ENCODE results near the gene ACSL3. TPM values are rescaled to one million over a fixed set of nuclear protein-coding genes. Genes with fewer than 3 reads are reported as not detected.
A peak's percentile ranks its signal among the peaks of the same experiment; 100 is the strongest.

ACSL3 gene
- total RNA-seq, 3 donors from 2014 or later (not counting 1 experiment from before 2014, with no cell fraction given): 55.4 to 86.6 (median 66.7) TPM

DNA sequence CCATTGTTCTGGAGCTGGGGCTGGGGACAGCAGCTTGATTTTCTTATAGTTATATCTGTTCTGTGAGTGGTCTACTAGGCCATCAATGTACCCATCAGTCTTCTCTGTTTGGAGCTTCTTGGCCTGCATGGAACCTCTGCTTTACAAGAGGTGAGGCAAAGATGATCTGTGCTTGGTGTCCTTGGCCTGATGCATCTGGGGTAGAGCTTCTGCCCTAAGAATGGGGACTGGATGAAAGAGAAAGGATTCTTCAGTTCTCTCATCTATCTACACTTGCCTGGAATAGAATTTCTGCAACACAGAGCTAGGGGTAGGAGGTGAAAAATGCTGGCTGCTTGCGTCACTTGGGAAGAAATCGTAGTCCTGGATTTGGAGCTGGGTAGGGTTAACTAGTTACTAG, 46.2 kb downstream of the ACSL3 start:
- Mint-ChIP-seq H3K4me1 (peaks cover 31 to 38% of the 10 kb centered on the region in 2 donors), H3K27me3 (ENCODE audit: low read depth in 2 of 2) (no peaks in the 10 kb centered on the region), H3K4me3 (no peak overlapping the region), H3K27ac (peak overlapping the region; percentile 23 to 37), H3K9me3 (no peaks in the 10 kb centered on the region), H3K36me3 (no peaks in the 10 kb centered on the region)
- no peaks in the 10 kb centered on the region for H3K27me3 ChIP-seq (ENCODE audit: control insufficient read depth, insufficient read depth, low read length)
- intact Hi-C loops (cut with micrococcal nuclease): loop anchor here (10.0 kb wide), 1 partner anchor 112 kb away; no protein-coding TSS in a partner anchor
- ATAC-seq (no peak), DNase-seq (no peak)
- no peak for TF ChIP-seq CTCF (IDR thresholded peaks at IDR 0.05)
- no peak overlapping the region for H3K27ac ChIP-seq (ENCODE audit: low read length)
- H3K36me3 ChIP-seq (ENCODE audit: control insufficient read depth, insufficient read depth, low read length): peaks cover 16% of the 10 kb centered on the region
- H3K4me3 ChIP-seq (ENCODE audit: low read length): no peak overlapping the region
- H3K9me3 ChIP-seq (ENCODE audit: control insufficient read depth, insufficient read depth, low read length): no peaks in the 10 kb centered on the region
- 97% methylated on average over 2 of the region's 2 CpGs for WGBS (ENCODE audit: insufficient coverage)
- no peaks in the 10 kb centered on the region for H3K4me1 ChIP-seq (ENCODE audit: control insufficient read depth, insufficient read depth, low read length)

DNA sequence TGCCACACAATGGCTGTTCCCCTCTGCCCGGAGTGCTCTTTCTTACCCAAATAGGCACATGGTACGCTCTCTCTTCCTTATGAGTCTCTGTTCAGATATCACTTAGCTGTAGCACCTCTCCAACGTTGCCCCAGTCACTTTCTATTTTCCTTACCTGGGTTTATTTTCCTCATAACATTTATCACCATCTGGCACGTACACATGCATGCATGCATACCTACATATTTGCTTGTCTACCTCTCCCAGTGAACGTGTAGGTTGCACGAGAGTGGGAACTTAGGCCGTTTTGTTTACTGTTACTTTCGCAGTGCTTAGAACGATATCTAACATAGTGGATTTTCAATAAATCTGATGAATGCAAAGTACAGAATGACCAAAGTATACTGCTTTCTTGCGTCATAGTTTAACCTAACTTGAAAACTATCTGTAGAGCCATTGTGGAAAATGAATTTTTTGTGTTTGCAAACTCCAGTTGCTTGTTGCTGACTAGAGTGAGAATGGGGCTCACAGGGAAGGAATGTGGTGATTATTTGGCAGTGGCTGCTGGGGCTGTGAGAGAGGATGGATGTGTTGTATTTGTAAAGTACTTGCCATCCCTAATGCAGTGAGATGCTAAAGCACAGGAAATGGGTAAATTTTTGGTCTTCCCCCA, 47.1 kb downstream of the ACSL3 start:
- H3K27me3 ChIP-seq (ENCODE audit: control insufficient read depth, insufficient read depth, low read length): no peaks in the 10 kb centered on the region
- Mint-ChIP-seq H3K27ac (peak overlapping the region in 1 of 2 donors; percentile 7), H3K9me3 (no peaks in the 10 kb centered on the region), H3K4me3 (no peak overlapping the region), H3K4me1 (peaks cover 33 to 40% of the 10 kb centered on the region in 2 donors), H3K36me3 (no peaks in the 10 kb centered on the region), H3K27me3 (ENCODE audit: low read depth in 2 of 2) (no peaks in the 10 kb centered on the region)
- peaks cover 16% of the 10 kb centered on the region for H3K36me3 ChIP-seq (ENCODE audit: control insufficient read depth, insufficient read depth, low read length)
- no peaks in the 10 kb centered on the region for H3K4me1 ChIP-seq (ENCODE audit: control insufficient read depth, insufficient read depth, low read length)
- intact Hi-C loops (cut with micrococcal nuclease): loop anchor here (10.0 kb wide), 1 partner anchor 113 kb away; no protein-coding TSS in a partner anchor
- no peak for DNase-seq
- TF ChIP-seq CTCF (IDR thresholded peaks at IDR 0.05): no peak
- ATAC-seq: no peak
- WGBS (ENCODE audit: insufficient coverage): 95% methylated on average over 10 of the region's 10 CpGs
- H3K4me3 ChIP-seq (ENCODE audit: low read length): no peak overlapping the region
- H3K27ac ChIP-seq (ENCODE audit: low read length): no peak overlapping the region
- H3K9me3 ChIP-seq (ENCODE audit: control insufficient read depth, insufficient read depth, low read length): no peaks in the 10 kb centered on the region

DNA sequence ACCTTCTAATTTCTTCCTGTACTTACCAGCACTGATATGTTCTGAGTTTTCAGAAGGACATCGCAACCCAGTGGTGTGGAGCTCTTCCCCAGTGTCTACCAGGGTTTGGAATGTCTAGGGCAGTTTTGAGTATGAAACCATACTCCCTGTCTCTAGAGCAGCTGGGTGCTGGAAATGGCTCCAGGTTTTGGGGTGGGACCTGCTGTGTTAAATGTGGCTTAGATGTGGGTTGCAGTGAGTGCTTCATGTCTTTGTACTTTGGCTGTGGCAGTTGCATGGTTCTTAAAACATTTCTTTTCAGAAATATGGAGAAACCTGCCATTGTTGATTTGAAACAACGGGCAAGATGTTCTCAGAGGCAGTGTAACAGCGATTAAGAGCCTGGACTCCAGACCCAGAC, 48.5 kb downstream of the ACSL3 start:
- Mint-ChIP-seq H3K27ac (peak overlapping the region in 1 of 2 donors; percentile 14), H3K27me3 (ENCODE audit: low read depth in 2 of 2) (no peaks in the 10 kb centered on the region), H3K9me3 (no peaks in the 10 kb centered on the region), H3K4me3 (no peak overlapping the region), H3K36me3 (no peaks in the 10 kb centered on the region), H3K4me1 (peaks cover 43 to 49% of the 10 kb centered on the region in 2 donors)
- Histone ChIP-seq H3K9me3 (ENCODE audit: control insufficient read depth, insufficient read depth, low read length) (no peaks in the 10 kb centered on the region), H3K27ac (ENCODE audit: low read length) (no peak overlapping the region), H3K36me3 (ENCODE audit: control insufficient read depth, insufficient read depth, low read length) (peaks cover 16% of the 10 kb centered on the region), H3K4me1 (ENCODE audit: control insufficient read depth, insufficient read depth, low read length) (no peaks in the 10 kb centered on the region), H3K4me3 (ENCODE audit: low read length) (no peak overlapping the region), H3K27me3 (ENCODE audit: control insufficient read depth, insufficient read depth, low read length) (no peaks in the 10 kb centered on the region)
- no peak for TF ChIP-seq CTCF (IDR thresholded peaks at IDR 0.05)
- intact Hi-C loops (cut with micrococcal nuclease): loop anchor here (10.0 kb wide), 1 partner anchor 114 kb away; no protein-coding TSS in a partner anchor
- ATAC-seq (no peak), DNase-seq (no peak)
- WGBS (ENCODE audit: insufficient coverage): 91% methylated on average over 3 of the region's 3 CpGs
